ENCODE results near the gene GPC5.
"Not testable (repeated sequence)": the region's sequence is repeated elsewhere in the genome, so short reads cannot be mapped to it uniquely, and the experiment has no call there.

The GPC5 gene

GRCh38 chr13:92829930-92830329 lies 1431.5 kb downstream of the GPC5 start:
- DNase-seq: no peak

GRCh38 chr13:92830821-92831220 lies 1432.4 kb downstream of the GPC5 start:
- DNase-seq: no peak

GRCh38 chr13:92833071-92833470 lies 1434.7 kb downstream of the GPC5 start:
- peak; percentile 71 for DNase-seq

- DNase-seq: peak; percentile 2
These were observed 1437.8 kb downstream of the GPC5 start for GRCh38 chr13:92836171-92836570.

- DNase-seq: peak; percentile 97
These were observed 1440.4 kb downstream of the GPC5 start for GRCh38 chr13:92838786-92839185.

- peak; percentile 93 for DNase-seq
These were observed 1443.7 kb downstream of the GPC5 start for GRCh38 chr13:92842145-92842544.

GRCh38 chr13:92843549-92843948 lies 1445.1 kb downstream of the GPC5 start:
- DNase-seq: peak; percentile 83

GRCh38 chr13:92849381-92849780 lies 1451.0 kb downstream of the GPC5 start:
- no peak for DNase-seq

GRCh38 chr13:92864584-92865284 lies 1466.3 kb downstream of the GPC5 start:
- DNase-seq: no peak

GRCh38 chr13:92873029-92873428 lies 1474.6 kb downstream of the GPC5 start:
- no peak for DNase-seq

- DNase-seq: no peak
These were observed 1488.2 kb downstream of the GPC5 start for GRCh38 chr13:92886535-92887077.

GRCh38 chr13:92894447-92894846 lies 1496.0 kb downstream of the GPC5 start:
- DNase-seq: no peak

GRCh38 chr13:92896842-92897241 lies 1498.4 kb downstream of the GPC5 start:
- no peak for DNase-seq

- DNase-seq: not testable (repeated sequence)
These were observed 1500.5 kb downstream of the GPC5 start for GRCh38 chr13:92898946-92899345.

- no peak for DNase-seq
These were observed 1502.0 kb downstream of the GPC5 start for GRCh38 chr13:92900446-92900845.

GRCh38 chr13:92901739-92902138 lies 1503.3 kb downstream of the GPC5 start:
- no peak for DNase-seq

- DNase-seq: no peak
These were observed 1514.2 kb downstream of the GPC5 start for GRCh38 chr13:92912629-92913028.

- no peak for DNase-seq
These were observed 1515.4 kb downstream of the GPC5 start for GRCh38 chr13:92913840-92914239.

Measured in HCEC 1CT (cell line).